Neutrophil (primary cell): Measurements from ENCODE around the gene LDAH.
"Not testable (repeated sequence)": the region's sequence is repeated elsewhere in the genome, so short reads cannot be mapped to it uniquely, and the experiment has no call there.

Experiments
- H3K27ac ChIP-seq: fragments of 200-600 bp; sonication (generic); 2 replicates; pipeline ENCODE4 v1.5.1; 2016; ENCODE audit warnings: mild to moderate bottlenecking, moderate library complexity
- H3K27me3 ChIP-seq: fragments of 200-600 bp; sonication (generic); 2 replicates; pipeline ENCODE4 v1.6.0; 2016; ENCODE audit warnings: mild to moderate bottlenecking
- H3K36me3 ChIP-seq: fragments of 200-600 bp; sonication (generic); 2 replicates; pipeline ENCODE4 v1.5.1; 2017
- H3K4me1 ChIP-seq, 2 experiments: fragments of 200-600 bp in 1 of 2; sonication (generic) in 1 of 2; 1 replicate in 1 of 2; 2 replicates in 1 of 2; pipeline versions ENCODE4 v1.5.1 to v1.6.1; 2013 to 2016; ENCODE audit warnings: low read depth in 1 of 2, low read length in 1 of 2, mild to moderate bottlenecking in 1 of 2, moderate library complexity in 1 of 2; ENCODE audit not compliant: control insufficient read depth in 1 of 2, insufficient read depth in 1 of 2
- H3K4me3 ChIP-seq, 2 experiments: fragments of 200-600 bp in 1 of 2; sonication (generic) in 1 of 2; 1 replicate in 1 of 2; 2 replicates in 1 of 2; pipeline ENCODE4 v1.5.1; 2013 to 2016; ENCODE audit warnings: low read depth in 1 of 2, low read length in 1 of 2, mild to moderate bottlenecking in 1 of 2, moderate library complexity in 1 of 2
- H3K9me3 ChIP-seq: fragments of 200-600 bp; sonication (generic); 2 replicates; pipeline ENCODE4 v1.5.1; 2016
- CTCF ChIP-seq: fragments of 200-600 bp; sonication (generic); IDR thresholded peaks from 2 replicates; pipeline ENCODE4 v1.5.1; 2016; ENCODE audit warnings: antibody characterized with exemption

Gene LDAH

GRCh38 chr2:20722592-20723240 lies 100.2 kb downstream of the LDAH start:
- no peak overlapping the region for H3K4me3 ChIP-seq
- peaks cover under 1 to 1% of the 10 kb centered on the region in 2 experiments for H3K4me1 ChIP-seq
- no peak overlapping the region for H3K27ac ChIP-seq
- no peak for TF ChIP-seq CTCF
- no peaks in the 10 kb centered on the region for H3K9me3 ChIP-seq
- H3K36me3 ChIP-seq, result no peaks in the 10 kb centered on the region
- no peaks in the 10 kb centered on the region for H3K27me3 ChIP-seq

DNA sequence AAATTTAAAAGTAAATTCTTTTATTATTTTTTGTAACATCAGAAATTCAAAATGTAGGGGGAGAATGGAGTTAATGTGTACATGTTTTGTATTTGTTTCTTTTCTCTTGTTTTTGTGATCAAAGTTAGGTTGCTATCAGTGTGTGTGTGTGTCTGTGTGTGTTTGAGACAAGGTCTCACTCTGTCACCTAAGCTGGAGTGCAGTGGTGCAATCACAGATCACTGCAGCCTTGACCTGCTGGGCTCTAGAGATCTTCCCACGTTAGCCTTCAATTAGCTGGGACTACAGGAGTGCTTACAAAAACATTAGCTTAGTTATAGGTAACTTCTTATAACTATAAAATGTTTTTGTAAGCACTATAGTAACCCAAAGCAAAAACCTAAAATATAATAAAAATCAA lies 105.3 kb downstream of the LDAH start:
- Histone ChIP-seq H3K36me3 (no peaks in the 10 kb centered on the region), H3K4me3 (no peak overlapping the region), H3K27ac (no peak overlapping the region), H3K4me1 (no peaks in the 10 kb centered on the region), H3K27me3 (no peaks in the 10 kb centered on the region), H3K9me3 (no peaks in the 10 kb centered on the region)
- no peak for TF ChIP-seq CTCF

- not testable (repeated sequence) for H3K36me3 ChIP-seq, H3K9me3 ChIP-seq, H3K27me3 ChIP-seq, H3K4me3 ChIP-seq, H3K4me1 ChIP-seq, H3K27ac ChIP-seq
Observed at GRCh38 chr2:20716164-20716563, 106.7 kb downstream of the LDAH start.

- H3K27me3 ChIP-seq, H3K4me3 ChIP-seq, H3K27ac ChIP-seq, H3K9me3 ChIP-seq, H3K36me3 ChIP-seq, H3K4me1 ChIP-seq: not testable (repeated sequence)
Observed at GRCh38 chr2:20714412-20714811, 108.5 kb downstream of the LDAH start.

DNA sequence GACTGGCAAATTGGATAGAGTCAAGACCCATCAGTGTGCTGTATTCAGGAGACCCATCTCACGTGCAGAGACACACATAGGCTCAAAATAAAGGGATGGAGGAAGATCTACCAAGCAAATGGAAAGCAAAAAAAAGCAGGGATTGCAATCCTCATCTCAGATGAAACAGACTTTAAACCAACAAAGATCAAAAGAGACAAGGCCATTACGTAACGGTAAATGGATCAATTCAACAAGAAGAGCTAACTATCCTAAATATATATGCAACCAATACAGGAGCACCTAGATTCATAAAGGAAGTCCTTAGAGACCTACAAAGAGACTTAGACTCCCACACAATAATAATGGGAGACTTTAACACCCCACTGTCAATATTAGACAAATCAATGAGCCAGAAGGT lies 109.3 kb downstream of the LDAH start:
- not testable (repeated sequence) for H3K36me3 ChIP-seq, H3K4me1 ChIP-seq, H3K27ac ChIP-seq, H3K9me3 ChIP-seq, H3K27me3 ChIP-seq, H3K4me3 ChIP-seq

- not testable (repeated sequence) for H3K4me1 ChIP-seq, H3K4me3 ChIP-seq, H3K27me3 ChIP-seq, H3K27ac ChIP-seq, H3K9me3 ChIP-seq, H3K36me3 ChIP-seq
Observed at GRCh38 chr2:20711641-20712040, 111.3 kb downstream of the LDAH start.

DNA sequence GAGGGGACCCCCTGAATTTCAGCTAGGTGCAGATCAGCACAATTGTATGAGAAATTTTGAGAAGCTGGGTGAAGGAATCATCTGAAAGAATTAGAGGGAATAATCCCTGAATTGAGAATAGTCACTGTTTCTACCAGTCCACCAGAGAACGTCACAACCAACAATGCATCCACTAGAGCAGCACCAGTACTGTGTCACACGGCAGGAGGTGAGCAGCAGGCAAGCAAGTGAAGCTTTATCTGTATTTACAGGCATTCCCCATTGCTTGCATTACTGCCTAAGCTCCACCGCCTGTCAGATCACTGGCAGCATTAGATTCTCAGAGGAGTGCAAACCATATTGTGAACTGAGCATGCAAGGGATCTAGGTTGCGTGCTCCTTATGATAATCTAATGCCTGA lies 115.3 kb downstream of the LDAH start:
- Histone ChIP-seq H3K27ac (no peak overlapping the region), H3K4me3 (no peak overlapping the region), H3K9me3 (no peaks in the 10 kb centered on the region), H3K36me3 (no peaks in the 10 kb centered on the region), H3K27me3 (no peaks in the 10 kb centered on the region), H3K4me1 (no peaks in the 10 kb centered on the region)
- no peak for TF ChIP-seq CTCF

GRCh38 chr2:20706786-20707185 lies 116.1 kb downstream of the LDAH start:
- H3K4me3 ChIP-seq, result no peak overlapping the region
- H3K27me3 ChIP-seq, result no peaks in the 10 kb centered on the region
- no peak overlapping the region for H3K27ac ChIP-seq
- no peaks in the 10 kb centered on the region for H3K9me3 ChIP-seq
- TF ChIP-seq CTCF, result no peak
- no peaks in the 10 kb centered on the region for H3K36me3 ChIP-seq
- no peaks in the 10 kb centered on the region for H3K4me1 ChIP-seq
